ENCODE results near the gene ACOXL. TPM values are rescaled to one million over a fixed set of nuclear protein-coding genes. Genes with fewer than 3 reads are reported as not detected.

ACOXL gene
- total RNA-seq, 1 donor from 2014 or later: 1.0 TPM

- DNase-seq: no peak
- no peaks in the 10 kb centered on the region for H3K9me3 Mint-ChIP-seq
- H3K4me3 Mint-ChIP-seq: no peak overlapping the region
- peaks cover 2% of the 10 kb centered on the region for H3K4me1 Mint-ChIP-seq
- no peaks in the 10 kb centered on the region for H3K36me3 Mint-ChIP-seq (ENCODE audit: low read depth)
- H3K27ac Mint-ChIP-seq: no peak overlapping the region
- intact Hi-C loops (cut with micrococcal nuclease): no loop called here
- H3K27me3 Mint-ChIP-seq: peaks cover 20% of the 10 kb centered on the region
Measured at GRCh38 chr2:110980339-110981062, 248.1 kb downstream of the ACOXL start.

DNA sequence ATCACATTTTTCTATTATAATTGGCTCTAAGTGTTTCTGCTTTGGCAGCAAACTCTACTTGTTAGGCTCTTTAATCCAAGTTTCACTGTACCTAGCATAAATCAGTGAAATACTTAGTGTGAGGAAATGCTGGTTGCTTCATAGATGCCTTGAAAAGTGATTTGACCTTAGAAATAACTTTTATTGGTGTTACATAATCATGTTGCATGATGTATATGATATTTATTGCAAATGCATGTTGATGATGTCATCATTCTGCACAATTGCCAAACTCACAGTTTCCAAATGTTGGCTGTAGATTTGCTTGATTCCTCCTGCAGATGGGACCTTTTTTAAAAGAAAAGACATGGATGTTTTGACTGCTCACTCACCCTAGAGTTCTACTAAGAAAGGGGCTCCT lies 250.8 kb downstream of the ACOXL start:
- DNase-seq: no peak
- H3K27me3 Mint-ChIP-seq: peaks cover 17% of the 10 kb centered on the region
- no peak overlapping the region for H3K4me3 Mint-ChIP-seq
- H3K27ac Mint-ChIP-seq: no peak overlapping the region
- intact Hi-C loops (cut with micrococcal nuclease): no loop called here
- H3K36me3 Mint-ChIP-seq (ENCODE audit: low read depth): no peaks in the 10 kb centered on the region
- H3K4me1 Mint-ChIP-seq: peaks cover 2% of the 10 kb centered on the region
- no peaks in the 10 kb centered on the region for H3K9me3 Mint-ChIP-seq

GRCh38 chr2:110984694-110985490 lies 252.5 kb downstream of the ACOXL start:
- Mint-ChIP-seq H3K36me3 (ENCODE audit: low read depth) (no peaks in the 10 kb centered on the region), H3K4me3 (no peak overlapping the region), H3K9me3 (no peaks in the 10 kb centered on the region), H3K4me1 (peaks cover 2% of the 10 kb centered on the region), H3K27me3 (peaks cover 20% of the 10 kb centered on the region), H3K27ac (no peak overlapping the region)
- intact Hi-C loops (cut with micrococcal nuclease): no loop called here
- no peak for DNase-seq

DNA sequence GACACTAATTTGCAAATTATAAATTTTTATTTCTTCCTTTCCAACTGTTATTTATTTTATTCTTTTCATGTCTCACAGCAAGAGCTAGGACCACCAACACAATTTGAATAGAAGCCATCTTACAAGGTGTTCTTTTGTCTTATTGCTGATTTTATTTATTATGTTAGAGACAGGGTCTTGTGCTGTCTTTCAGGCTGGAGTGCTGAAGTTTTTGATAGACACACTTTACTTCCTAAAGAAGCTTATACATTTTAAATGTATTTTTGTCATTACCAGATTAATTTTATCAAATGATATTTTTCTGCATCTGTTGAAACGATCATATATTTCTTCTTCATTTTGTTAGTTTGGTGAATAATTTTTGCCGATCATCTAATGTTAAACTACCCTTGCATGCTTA lies 258.1 kb downstream of the ACOXL start:
- no peak overlapping the region for H3K27ac Mint-ChIP-seq
- intact Hi-C loops (cut with micrococcal nuclease): no loop called here
- no peaks in the 10 kb centered on the region for H3K36me3 Mint-ChIP-seq (ENCODE audit: low read depth)
- peaks cover 44% of the 10 kb centered on the region for H3K27me3 Mint-ChIP-seq
- no peak for DNase-seq
- H3K4me1 Mint-ChIP-seq: peaks cover 2% of the 10 kb centered on the region
- H3K4me3 Mint-ChIP-seq: no peak overlapping the region
- peaks cover 9% of the 10 kb centered on the region for H3K9me3 Mint-ChIP-seq

GRCh38 chr2:110991911-110992310 lies 259.5 kb downstream of the ACOXL start:
- Mint-ChIP-seq H3K9me3 (peaks cover 9% of the 10 kb centered on the region), H3K4me3 (no peak overlapping the region), H3K27ac (no peak overlapping the region), H3K36me3 (ENCODE audit: low read depth) (no peaks in the 10 kb centered on the region), H3K4me1 (peaks cover 2% of the 10 kb centered on the region), H3K27me3 (peaks cover 55% of the 10 kb centered on the region)
- DNase-seq: no peak
- intact Hi-C loops (cut with micrococcal nuclease): no loop called here

DNA sequence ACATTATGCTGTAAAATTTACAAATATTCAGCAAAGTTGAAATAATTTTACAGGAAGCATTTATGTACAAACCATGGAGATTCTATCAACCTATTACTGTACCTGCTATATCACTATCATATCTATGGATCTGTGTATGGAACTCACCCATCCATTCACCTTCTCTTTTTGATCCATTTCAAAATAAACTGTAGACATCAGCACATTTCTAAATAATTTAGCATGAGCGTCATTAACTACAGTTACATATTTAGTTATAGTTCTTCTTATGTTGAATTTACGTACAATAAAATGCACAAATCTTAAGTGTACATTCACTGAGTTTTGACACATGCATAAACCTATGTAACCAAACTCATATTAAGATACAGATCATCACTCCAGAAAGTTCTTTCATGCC lies 260.5 kb downstream of the ACOXL start:
- H3K4me1 Mint-ChIP-seq: peaks cover 2% of the 10 kb centered on the region
- H3K4me3 Mint-ChIP-seq: no peak overlapping the region
- peaks cover 9% of the 10 kb centered on the region for H3K9me3 Mint-ChIP-seq
- no peaks in the 10 kb centered on the region for H3K36me3 Mint-ChIP-seq (ENCODE audit: low read depth)
- no peak overlapping the region for H3K27ac Mint-ChIP-seq
- H3K27me3 Mint-ChIP-seq: peaks cover 56% of the 10 kb centered on the region
- intact Hi-C loops (cut with micrococcal nuclease): no loop called here
- DNase-seq: no peak

GRCh38 chr2:110993557-110994231 lies 261.3 kb downstream of the ACOXL start:
- Mint-ChIP-seq H3K4me3 (no peak overlapping the region), H3K27ac (no peak overlapping the region), H3K36me3 (ENCODE audit: low read depth) (no peaks in the 10 kb centered on the region), H3K27me3 (peaks cover 58% of the 10 kb centered on the region), H3K9me3 (peaks cover 9% of the 10 kb centered on the region), H3K4me1 (peaks cover 2% of the 10 kb centered on the region)
- intact Hi-C loops (cut with micrococcal nuclease): no loop called here
- peak; percentile 34 for DNase-seq

DNA sequence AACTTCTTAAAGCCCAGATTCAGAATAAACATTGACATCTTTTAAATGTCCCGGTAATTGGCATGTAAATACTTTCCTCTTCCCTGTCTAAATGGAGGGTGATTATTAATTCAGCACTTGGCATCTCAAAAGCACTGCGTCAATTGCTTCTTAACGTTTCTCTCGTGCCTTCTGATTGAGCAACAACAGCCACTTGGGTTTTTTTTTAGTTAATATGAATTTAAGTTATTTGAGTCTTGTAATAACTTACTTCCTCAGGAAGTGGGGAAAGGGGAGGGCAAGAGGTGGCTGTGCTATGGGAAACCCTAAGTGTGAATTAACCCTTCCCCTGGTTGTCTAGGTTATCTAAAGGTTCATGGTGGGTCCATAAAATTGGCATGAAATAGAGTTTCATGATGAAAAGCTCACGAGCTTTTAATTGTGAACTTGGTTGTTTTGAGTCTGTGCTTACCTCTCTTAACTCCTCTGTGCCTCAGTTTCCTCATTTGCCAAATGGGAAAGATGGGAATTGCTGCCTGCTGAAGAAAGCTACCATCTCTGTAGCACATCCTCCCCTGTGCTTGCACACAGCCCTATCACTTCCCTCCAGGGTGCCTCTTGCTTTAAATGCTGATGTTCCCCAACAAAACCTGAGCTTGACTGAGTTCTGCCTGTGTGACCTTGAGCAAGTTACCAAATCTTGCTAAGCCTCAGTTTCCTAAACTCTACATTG lies 262.0 kb downstream of the ACOXL start:
- no peak overlapping the region for H3K27ac Mint-ChIP-seq
- intact Hi-C loops (cut with micrococcal nuclease): no loop called here
- peak; percentile 29 for DNase-seq
- H3K36me3 Mint-ChIP-seq (ENCODE audit: low read depth): no peaks in the 10 kb centered on the region
- H3K9me3 Mint-ChIP-seq: peaks cover 9% of the 10 kb centered on the region
- H3K27me3 Mint-ChIP-seq: peaks cover 57% of the 10 kb centered on the region
- peaks cover 2% of the 10 kb centered on the region for H3K4me1 Mint-ChIP-seq
- no peak overlapping the region for H3K4me3 Mint-ChIP-seq

- intact Hi-C loops (cut with micrococcal nuclease): no loop called here
- no peak for DNase-seq
- Mint-ChIP-seq H3K9me3 (peaks cover 9% of the 10 kb centered on the region), H3K4me1 (peaks cover 2% of the 10 kb centered on the region), H3K27ac (no peak overlapping the region), H3K36me3 (ENCODE audit: low read depth) (no peaks in the 10 kb centered on the region), H3K27me3 (peaks cover 63% of the 10 kb centered on the region), H3K4me3 (no peak overlapping the region)
Measured at GRCh38 chr2:110995911-110996310, 263.5 kb downstream of the ACOXL start.

GRCh38 chr2:110997331-110998045 lies 265.1 kb downstream of the ACOXL start:
- intact Hi-C loops (cut with micrococcal nuclease): no loop called here
- H3K27me3 Mint-ChIP-seq: peaks cover 61% of the 10 kb centered on the region
- H3K9me3 Mint-ChIP-seq: peaks cover 9% of the 10 kb centered on the region
- H3K4me3 Mint-ChIP-seq: no peak overlapping the region
- no peak overlapping the region for H3K27ac Mint-ChIP-seq
- no peak for DNase-seq
- H3K36me3 Mint-ChIP-seq (ENCODE audit: low read depth): no peaks in the 10 kb centered on the region
- H3K4me1 Mint-ChIP-seq: peaks cover 2% of the 10 kb centered on the region

- no peak overlapping the region for H3K27ac Mint-ChIP-seq
- peaks cover 2% of the 10 kb centered on the region for H3K4me1 Mint-ChIP-seq
- DNase-seq: no peak
- H3K27me3 Mint-ChIP-seq: peaks cover 54% of the 10 kb centered on the region
- H3K9me3 Mint-ChIP-seq: peaks cover 4% of the 10 kb centered on the region
- no peaks in the 10 kb centered on the region for H3K36me3 Mint-ChIP-seq (ENCODE audit: low read depth)
- intact Hi-C loops (cut with micrococcal nuclease): no loop called here
- H3K4me3 Mint-ChIP-seq: no peak overlapping the region
Measured at GRCh38 chr2:110998311-110998710, 265.9 kb downstream of the ACOXL start.

- Mint-ChIP-seq H3K27ac (no peak overlapping the region), H3K36me3 (ENCODE audit: low read depth) (no peaks in the 10 kb centered on the region), H3K4me1 (peaks cover 1% of the 10 kb centered on the region), H3K4me3 (no peak overlapping the region), H3K27me3 (peaks cover 50% of the 10 kb centered on the region), H3K9me3 (peaks cover 4% of the 10 kb centered on the region)
- DNase-seq: peak; percentile 43
- intact Hi-C loops (cut with micrococcal nuclease): no loop called here
Measured at GRCh38 chr2:110999626-111000025, 267.3 kb downstream of the ACOXL start.

DNA sequence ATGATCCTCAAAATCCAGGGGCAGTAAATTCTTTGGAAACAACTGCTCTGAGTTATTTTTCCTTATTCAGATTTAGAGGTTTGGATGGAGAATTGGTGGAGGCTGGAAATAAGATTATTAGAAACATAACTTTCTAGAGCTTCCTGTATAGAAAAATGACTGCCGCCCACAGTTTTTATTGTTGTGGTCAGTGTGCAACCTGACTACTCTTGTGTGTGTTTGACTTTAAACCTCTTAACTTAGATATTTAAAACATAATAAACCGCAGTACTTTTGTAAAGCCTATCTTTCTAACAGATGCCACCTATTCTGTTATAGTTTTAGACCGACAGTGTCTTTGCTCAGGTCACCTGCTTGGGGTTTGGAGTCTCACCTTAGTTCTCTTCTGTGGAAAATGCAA lies 272.9 kb downstream of the ACOXL start:
- H3K4me1 Mint-ChIP-seq: no peaks in the 10 kb centered on the region
- no peak for DNase-seq
- H3K27me3 Mint-ChIP-seq: peaks cover 51% of the 10 kb centered on the region
- peaks cover 4% of the 10 kb centered on the region for H3K9me3 Mint-ChIP-seq
- intact Hi-C loops (cut with micrococcal nuclease): no loop called here
- H3K36me3 Mint-ChIP-seq (ENCODE audit: low read depth): no peaks in the 10 kb centered on the region
- H3K4me3 Mint-ChIP-seq: no peak overlapping the region
- H3K27ac Mint-ChIP-seq: no peak overlapping the region
